Activated T-helper 1 cell treated with anti-CD3 and anti-CD28 coated beads, Interleukin-12 subunit alpha, Interleukin-12 subunit beta, Interleukin-2, Interleukin-4 antibody, amounts not matched to agents 30 ng/mL and 10 ng/mL and 1 ng/mL, durations not matched to agents 14 hours and 24 hours and 36 hours (primary cell): Measurements from ENCODE around the gene INPP4A. TPM values are rescaled to one million over a fixed set of nuclear protein-coding genes. Genes with fewer than 3 reads are reported as not detected.

Experiments
- DNase-seq: peaks from one replicate; pipeline ENCODE4 v3.0.0; 2021; ENCODE audit warnings: low spot score
- H3K27ac Mint-ChIP-seq: one replicate; pipeline ENCODE4 v1.8.0; 2021; ENCODE audit warnings: mild to moderate bottlenecking, mixed read lengths
- H3K27me3 Mint-ChIP-seq: one replicate; pipeline ENCODE4 v1.8.0; 2022; ENCODE audit warnings: mild to moderate bottlenecking, moderate library complexity, mixed read lengths; ENCODE audit not compliant: insufficient read depth
- H3K36me3 Mint-ChIP-seq: one replicate; pipeline ENCODE4 v1.8.0; 2021; ENCODE audit warnings: low read depth, mixed read lengths
- H3K4me1 Mint-ChIP-seq: one replicate; pipeline ENCODE4 v1.8.0; 2021; ENCODE audit warnings: low read depth, mixed read lengths
- H3K4me3 Mint-ChIP-seq: one replicate; pipeline ENCODE4 v1.8.0; 2021; ENCODE audit warnings: mild to moderate bottlenecking, moderate library complexity, mixed read lengths
- H3K9me3 Mint-ChIP-seq: one replicate; pipeline ENCODE4 v1.8.0; 2021; ENCODE audit warnings: mixed read lengths
- intact Hi-C: fragments of 100-400 bp; cut with micrococcal nuclease; formaldehyde crosslinking; loops from one replicate; pipeline ENCODE4 v1.15.1; 2024
- total RNA-seq: library from RNA; stranded (reverse); gene quantifications from 2 replicates; pipeline ENCODE4 v1.2.3, GENCODE V29; 2022

Gene INPP4A
- total RNA-seq, 1 donor from 2014 or later = 55.7 TPM

DNA sequence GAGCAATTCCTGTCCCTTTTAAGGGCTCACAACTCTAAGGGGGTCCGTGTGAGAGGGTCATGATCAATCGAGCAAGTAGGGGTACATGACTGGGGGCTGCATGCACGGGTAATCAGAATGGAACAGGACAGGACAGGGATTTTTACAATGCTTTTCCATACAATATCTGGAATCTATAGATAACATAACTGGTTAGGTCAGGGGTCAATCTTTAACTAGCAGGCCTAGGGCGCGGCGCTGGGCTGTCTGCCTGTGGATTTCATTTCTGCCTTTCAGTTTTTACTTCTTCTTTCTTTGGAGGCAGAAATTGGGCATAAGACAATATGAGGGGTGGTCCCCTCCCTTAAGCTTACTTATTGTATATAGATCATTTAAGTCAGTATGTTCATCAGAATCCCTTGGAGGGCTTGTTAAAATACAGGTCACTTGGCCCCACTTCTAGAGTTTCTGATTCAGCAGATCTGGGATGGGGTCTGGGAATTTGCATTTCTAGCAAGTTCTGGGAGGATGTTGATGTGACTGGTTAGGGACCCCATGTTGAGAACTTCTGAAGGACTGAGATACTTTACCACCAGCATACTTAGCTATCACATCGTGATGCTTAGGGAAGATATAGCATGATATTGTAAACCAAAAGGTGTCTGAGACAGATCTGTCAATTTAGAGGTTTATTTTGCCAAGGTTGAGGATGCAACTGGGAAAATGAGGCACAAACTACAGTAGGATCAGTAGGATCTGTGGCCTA lies 2.8 kb upstream of the INPP4A start:
- H3K4me1 Mint-ChIP-seq = peaks cover 56% of the 10 kb centered on the region
- no peak overlapping the region for H3K27ac Mint-ChIP-seq
- intact Hi-C loops = loop anchor here (10.0 kb wide), 1 partner anchor 713 kb away; the partner anchor contains the start of genes LIPT1 and TSGA10
- H3K4me3 Mint-ChIP-seq = peak overlapping the region; percentile 23
- H3K36me3 Mint-ChIP-seq = peaks cover 10% of the 10 kb centered on the region
- no peak for DNase-seq
- H3K27me3 Mint-ChIP-seq = no peaks in the 10 kb centered on the region
- H3K9me3 Mint-ChIP-seq = peaks cover 12% of the 10 kb centered on the region

GRCh38 chr2:98442488-98442887 lies 2.2 kb upstream of the INPP4A start:
- Mint-ChIP-seq H3K9me3 (peaks cover 12% of the 10 kb centered on the region), H3K27me3 (no peaks in the 10 kb centered on the region), H3K27ac (no peak overlapping the region), H3K4me1 (peaks cover 58% of the 10 kb centered on the region), H3K36me3 (peaks cover 10% of the 10 kb centered on the region), H3K4me3 (peak overlapping the region; percentile 23)
- no peak for DNase-seq
- intact Hi-C loops = loop anchor here (10.0 kb wide), 1 partner anchor 712 kb away; the partner anchor contains the start of genes LIPT1 and TSGA10

GRCh38 chr2:98445177-98445682 lies 572 bp downstream of the INPP4A start:
- no peak for DNase-seq

GRCh38 chr2:98445683-98446581 lies 1.3 kb downstream of the INPP4A start:
- no peaks in the 10 kb centered on the region for H3K27me3 Mint-ChIP-seq
- H3K9me3 Mint-ChIP-seq = no peaks in the 10 kb centered on the region
- peaks cover 10% of the 10 kb centered on the region for H3K36me3 Mint-ChIP-seq
- DNase-seq = no peak
- peak overlapping the region; percentile 93 for H3K27ac Mint-ChIP-seq
- peak overlapping the region; percentile 95 for H3K4me3 Mint-ChIP-seq
- intact Hi-C loops = loop anchor here (1.0 to 10.0 kb wide), 6 partner anchors 8 to 709 kb away; partner anchors contain the start of genes LIPT1, TMEM131 and TSGA10
- H3K4me1 Mint-ChIP-seq = peaks cover 60% of the 10 kb centered on the region

More at GRCh38 chr2:98445177-98445682, 572 bp downstream of the INPP4A start:
- Mint-ChIP-seq H3K4me3 (peak overlapping the region; percentile 95), H3K36me3 (peaks cover 12% of the 10 kb centered on the region), H3K27me3 (no peaks in the 10 kb centered on the region), H3K9me3 (no peaks in the 10 kb centered on the region), H3K27ac (peak overlapping the region; percentile 93), H3K4me1 (peaks cover 56% of the 10 kb centered on the region)
- intact Hi-C loops = loop anchor here (5.0 to 10.0 kb wide), 2 partner anchors 448 to 710 kb away; partner anchors contain the start of genes LIPT1, TMEM131 and TSGA10

- peak overlapping the region; percentile 95 for H3K4me3 Mint-ChIP-seq
- peak overlapping the region; percentile 93 for H3K27ac Mint-ChIP-seq
- H3K4me1 Mint-ChIP-seq = peaks cover 68% of the 10 kb centered on the region
- H3K9me3 Mint-ChIP-seq = no peaks in the 10 kb centered on the region
- intact Hi-C loops = loop anchor here (1.0 to 10.0 kb wide), 6 partner anchors 7 to 708 kb away; partner anchors contain the start of genes LIPT1, TMEM131 and TSGA10
- H3K27me3 Mint-ChIP-seq = no peaks in the 10 kb centered on the region
- DNase-seq = no peak
- H3K36me3 Mint-ChIP-seq = peaks cover 12% of the 10 kb centered on the region
Observed at GRCh38 chr2:98446850-98447249, 2.2 kb downstream of the INPP4A start.

GRCh38 chr2:98448441-98449145 lies 3.9 kb downstream of the INPP4A start:
- Mint-ChIP-seq H3K27ac (peak overlapping the region; percentile 74), H3K9me3 (no peaks in the 10 kb centered on the region), H3K4me1 (peaks cover 78% of the 10 kb centered on the region), H3K27me3 (no peaks in the 10 kb centered on the region), H3K36me3 (peaks cover 16% of the 10 kb centered on the region), H3K4me3 (peak overlapping the region; percentile 95)
- DNase-seq = no peak
- intact Hi-C loops = loop anchor here (5.0 to 10.0 kb wide), 2 partner anchors 451 to 706 kb away; partner anchors contain the start of genes LIPT1, TMEM131 and TSGA10

DNA sequence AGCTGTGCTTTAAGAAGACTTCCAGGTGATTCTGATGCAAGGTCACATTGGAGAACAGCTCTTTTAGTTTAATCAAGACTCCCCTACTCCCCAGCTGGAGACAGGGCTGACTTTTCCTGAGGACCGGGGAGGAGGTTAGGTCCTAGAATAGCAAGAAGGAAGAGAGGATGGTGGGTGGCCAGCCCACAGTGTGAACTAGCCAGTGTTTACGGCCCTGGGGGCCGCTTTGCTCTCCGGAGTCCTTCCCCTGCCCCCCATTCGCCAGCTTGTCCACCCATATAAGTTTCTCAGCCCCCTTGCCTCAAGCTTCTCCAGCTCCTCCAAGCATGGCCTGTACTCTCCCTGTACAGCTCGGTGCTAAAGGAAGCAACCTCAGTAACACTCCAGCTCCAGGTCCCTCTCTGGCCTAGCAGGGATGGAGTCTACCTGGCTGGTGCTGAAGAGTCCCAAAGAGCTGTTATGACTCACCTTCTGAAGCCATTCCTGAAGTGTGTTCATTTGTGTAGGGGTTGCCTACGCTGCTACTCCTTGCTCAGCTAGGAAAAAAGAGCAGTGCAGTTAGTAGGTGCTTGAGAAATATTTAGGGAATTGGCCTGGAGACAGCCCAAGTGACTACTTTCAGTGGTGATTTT lies 7.9 kb downstream of the INPP4A start:
- Mint-ChIP-seq H3K4me3 (no peak overlapping the region), H3K27ac (peak overlapping the region; percentile 9), H3K36me3 (peaks cover 21% of the 10 kb centered on the region), H3K9me3 (no peaks in the 10 kb centered on the region), H3K4me1 (peaks cover 96% of the 10 kb centered on the region), H3K27me3 (no peaks in the 10 kb centered on the region)
- no peak for DNase-seq
- intact Hi-C loops = no loop called here

- H3K9me3 Mint-ChIP-seq = no peaks in the 10 kb centered on the region
- DNase-seq = no peak
- intact Hi-C loops = no loop called here
- peak overlapping the region; percentile 15 for H3K4me3 Mint-ChIP-seq
- peak overlapping the region; percentile 98 for H3K27ac Mint-ChIP-seq
- peaks cover 97% of the 10 kb centered on the region for H3K4me1 Mint-ChIP-seq
- H3K36me3 Mint-ChIP-seq = peaks cover 21% of the 10 kb centered on the region
- H3K27me3 Mint-ChIP-seq = no peaks in the 10 kb centered on the region
Observed at GRCh38 chr2:98453083-98453482, 8.4 kb downstream of the INPP4A start.

- Mint-ChIP-seq H3K4me1 (peaks cover 97% of the 10 kb centered on the region), H3K36me3 (peaks cover 24% of the 10 kb centered on the region), H3K27me3 (no peaks in the 10 kb centered on the region), H3K9me3 (no peaks in the 10 kb centered on the region), H3K4me3 (peak overlapping the region; percentile 37), H3K27ac (peak overlapping the region; percentile 98)
- DNase-seq = no peak
- intact Hi-C loops = no loop called here
Observed at GRCh38 chr2:98453531-98453930, 8.9 kb downstream of the INPP4A start.

DNA sequence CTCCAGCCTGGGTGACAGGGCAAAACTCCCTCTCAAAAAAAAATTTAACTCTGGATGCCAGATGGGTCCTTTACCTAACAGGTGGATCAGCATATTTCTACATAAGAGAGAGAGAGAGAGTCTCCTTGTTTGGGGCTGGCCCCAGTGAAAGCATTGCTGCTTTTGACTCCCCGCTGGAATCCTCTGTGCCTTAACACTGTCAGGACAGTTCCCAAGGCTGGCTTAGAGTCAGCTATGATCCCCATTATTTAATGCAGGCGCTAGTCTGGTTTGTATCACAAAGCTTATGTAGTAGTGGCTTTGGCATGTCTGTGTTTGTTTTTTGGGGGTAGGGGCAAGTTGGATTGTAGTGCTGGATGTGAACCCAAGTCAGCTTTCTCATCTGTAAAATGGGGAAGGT lies 9.4 kb downstream of the INPP4A start:
- Mint-ChIP-seq H3K9me3 (no peaks in the 10 kb centered on the region), H3K27ac (peak overlapping the region; percentile 98), H3K4me3 (peak overlapping the region; percentile 68), H3K4me1 (peaks cover 97% of the 10 kb centered on the region), H3K27me3 (no peaks in the 10 kb centered on the region), H3K36me3 (peaks cover 20% of the 10 kb centered on the region)
- no peak for DNase-seq
- intact Hi-C loops = loop anchor here (1.0 kb wide), 1 partner anchor 8 kb away; no protein-coding TSS in a partner anchor

DNA sequence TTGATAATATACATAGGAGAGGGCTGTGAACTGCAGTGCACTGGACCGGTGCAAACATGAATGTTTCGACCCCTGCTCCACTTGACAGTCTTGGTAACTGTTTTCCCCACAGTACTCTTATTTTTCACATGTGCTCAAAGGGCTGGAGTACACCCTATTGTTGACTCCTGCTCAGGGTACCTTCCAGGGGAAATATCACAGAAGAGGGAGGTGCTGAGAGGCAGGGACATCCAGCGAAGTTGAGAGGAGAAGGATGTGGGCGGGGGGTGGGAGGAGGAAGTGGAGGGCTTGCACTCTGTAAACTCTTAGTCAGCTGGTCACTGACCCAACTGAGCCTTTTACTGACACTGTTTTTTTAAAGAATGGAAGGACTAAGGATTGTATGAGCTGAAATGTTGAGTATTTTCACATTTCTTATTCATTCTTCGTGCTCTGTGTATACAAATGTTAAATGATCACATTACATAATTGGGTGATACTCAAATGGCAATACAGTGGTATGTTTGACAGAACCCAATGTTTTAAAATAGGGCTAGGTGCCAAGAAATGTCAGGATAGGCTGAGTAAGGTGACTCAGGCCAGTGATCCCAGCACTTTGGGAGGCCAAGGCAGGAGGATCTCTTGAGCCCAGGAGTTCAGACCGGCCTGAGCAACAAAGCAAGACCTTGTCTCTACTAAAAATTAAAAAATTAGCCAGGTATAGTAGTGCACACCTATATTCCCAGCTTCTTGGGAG lies 10.0 kb downstream of the INPP4A start:
- peak overlapping the region; percentile 68 for H3K4me3 Mint-ChIP-seq
- intact Hi-C loops = loop anchor here (1.0 kb wide), 4 partner anchors 8 to 41 kb away; no protein-coding TSS in a partner anchor
- H3K9me3 Mint-ChIP-seq = no peaks in the 10 kb centered on the region
- no peak for DNase-seq
- H3K27ac Mint-ChIP-seq = peak overlapping the region; percentile 98
- no peaks in the 10 kb centered on the region for H3K27me3 Mint-ChIP-seq
- H3K36me3 Mint-ChIP-seq = peaks cover 26% of the 10 kb centered on the region
- H3K4me1 Mint-ChIP-seq = peaks cover 97% of the 10 kb centered on the region
